Mammary epithelial cell (primary cell): Measurements from ENCODE around the gene SH2D2A.

Experiments
- EZH2 ChIP-seq: IDR thresholded peaks from 2 replicates; pipeline ENCODE4 v1.6.1; 2012; ENCODE audit warnings: low read length, inconsistent platforms, borderline replicate concordance
- TF ChIP-seq, protein P1 (sequence below), 2 donors: IDR thresholded peaks in 1 of 2; conservative IDR thresholded peaks in 1 of 2; 2 replicates each; pipeline ENCODE4 v1.5.1; 2011 to 2012; ENCODE audit warnings: inconsistent platforms in 2 of 2, low read length in 2 of 2, mild to moderate bottlenecking in 2 of 2, control low read depth in 1 of 2, low read depth in 1 of 2; ENCODE audit not compliant: insufficient read depth in 1 of 2; ENCODE audit errors: extremely low read depth in 1 of 2

GRCh38 chr1:156857532-156857931, 40.9 kb upstream of the SH2D2A start:
- TF ChIP-seq, protein P1, sequence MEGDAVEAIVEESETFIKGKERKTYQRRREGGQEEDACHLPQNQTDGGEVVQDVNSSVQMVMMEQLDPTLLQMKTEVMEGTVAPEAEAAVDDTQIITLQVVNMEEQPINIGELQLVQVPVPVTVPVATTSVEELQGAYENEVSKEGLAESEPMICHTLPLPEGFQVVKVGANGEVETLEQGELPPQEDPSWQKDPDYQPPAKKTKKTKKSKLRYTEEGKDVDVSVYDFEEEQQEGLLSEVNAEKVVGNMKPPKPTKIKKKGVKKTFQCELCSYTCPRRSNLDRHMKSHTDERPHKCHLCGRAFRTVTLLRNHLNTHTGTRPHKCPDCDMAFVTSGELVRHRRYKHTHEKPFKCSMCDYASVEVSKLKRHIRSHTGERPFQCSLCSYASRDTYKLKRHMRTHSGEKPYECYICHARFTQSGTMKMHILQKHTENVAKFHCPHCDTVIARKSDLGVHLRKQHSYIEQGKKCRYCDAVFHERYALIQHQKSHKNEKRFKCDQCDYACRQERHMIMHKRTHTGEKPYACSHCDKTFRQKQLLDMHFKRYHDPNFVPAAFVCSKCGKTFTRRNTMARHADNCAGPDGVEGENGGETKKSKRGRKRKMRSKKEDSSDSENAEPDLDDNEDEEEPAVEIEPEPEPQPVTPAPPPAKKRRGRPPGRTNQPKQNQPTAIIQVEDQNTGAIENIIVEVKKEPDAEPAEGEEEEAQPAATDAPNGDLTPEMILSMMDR (conservative IDR thresholded peaks at IDR 0.05 in 1 of 2, IDR thresholded peaks at IDR 0.05 in 1 of 2; ENCODE audit: extremely low read depth in 1 of 2, insufficient read depth in 1 of 2, low read depth in 1 of 2, low read length in 2 of 2), result no peak
- no peak for TF ChIP-seq EZH2
